GM12878 (cell line): Measurements from ENCODE around the gene CLMP. TPM values are rescaled to one million over a fixed set of nuclear protein-coding genes. Genes with fewer than 3 reads are reported as not detected.
A peak's percentile ranks its signal among the peaks of the same experiment; 100 is the strongest.

Experiments used
- FOXK2 ChIP-seq: fragments of 450-650 bp; IDR thresholded peaks from 2 replicates; pipeline ENCODE4 v1.6.1; 2017; ENCODE audit warnings: mild to moderate bottlenecking, moderate library complexity
- NR2C2 ChIP-seq: IDR thresholded peaks from 2 replicates; pipeline ENCODE4 v1.6.1; 2011; ENCODE audit warnings: borderline replicate concordance, low read depth; ENCODE audit not compliant: control insufficient read depth, insufficient read length
- PML ChIP-seq: IDR thresholded peaks from 2 replicates; pipeline ENCODE4 v1.6.1; 2012; ENCODE audit warnings: low read length, inconsistent platforms
- RB1 ChIP-seq: fragments of 450-650 bp; formaldehyde crosslinking; IDR thresholded peaks from 2 replicates; pipeline ENCODE4 v1.6.1; 2017; ENCODE audit warnings: mild to moderate bottlenecking, borderline replicate concordance
- REST ChIP-seq: IDR thresholded peaks from 2 replicates; pipeline ENCODE4 v1.6.1; 2012; ENCODE audit warnings: mild to moderate bottlenecking, low read depth, low read length
- SIX5 ChIP-seq: IDR thresholded peaks from 2 replicates; pipeline ENCODE4 v1.6.1; 2011; ENCODE audit warnings: mild to moderate bottlenecking, low read depth, low read length, moderate library complexity; ENCODE audit not compliant: severe bottlenecking
- SMARCA5 ChIP-seq: fragments of 450-650 bp; IDR thresholded peaks from 2 replicates; pipeline ENCODE4 v1.6.1; 2017; ENCODE audit warnings: mild to moderate bottlenecking
- SUPT20H ChIP-seq: IDR thresholded peaks from 2 replicates; pipeline ENCODE4 v1.6.1; 2011; ENCODE audit warnings: low read depth, mild to moderate bottlenecking, low read length, moderate library complexity, borderline replicate concordance; ENCODE audit not compliant: control insufficient read depth
- SUZ12 ChIP-seq: fragments of 200-600 bp; sonication (generic); IDR thresholded peaks from one replicate; pipeline ENCODE4 v1.6.1; 2018; ENCODE audit warnings: antibody characterized with exemption, mild to moderate bottlenecking; ENCODE audit not compliant: unreplicated experiment
- TCF3 ChIP-seq: IDR thresholded peaks from 2 replicates; pipeline ENCODE4 v1.6.1; 2012; ENCODE audit warnings: low read depth, mild to moderate bottlenecking, low read length, borderline replicate concordance; ENCODE audit not compliant: insufficient read depth
- polyA plus RNA-seq, 11 experiments: library from polyadenylated mRNA; depleted of rRNA in 4 of 11; unstranded in 6 of 11; stranded (reverse) in 5 of 11; fragments of >200 nt; fragmentation: Nextera tagmentation in 4 of 11; fragmentation: Illumina TruSeq in 1 of 11; extraction: Ambion mirVana in 4 of 11; extraction: Trizol in 1 of 11; gene quantifications; 1 replicate in 1 of 11; 2 replicates in 10 of 11; pipeline versions ENCODE4 v1.2.1 to v1.2.3, GENCODE V29; 2011 to 2016; ENCODE audit warnings: inconsistent platforms in 2 of 11, missing spikeins in 2 of 11, low read depth in 1 of 11
- total RNA-seq, 4 experiments: library from RNA; depleted of rRNA in 3 of 4; stranded (reverse); fragments of >200 nt in 3 of 4; fragmentation: Illumina TruSeq in 1 of 4; extraction: Trizol in 1 of 4; gene quantifications; 2 replicates each; pipeline versions ENCODE4 v1.2.1 to v1.2.3, GENCODE V29; 2013 to 2021
- TF ChIP-seq, protein P1 (sequence below): fragments of 450-650 bp; formaldehyde crosslinking; IDR thresholded peaks from 2 replicates; pipeline ENCODE4 v1.4.0; 2020; ENCODE audit warnings: mild to moderate bottlenecking, moderate library complexity
- TF ChIP-seq, protein P2 (sequence below): fragments of 450-650 bp; IDR thresholded peaks from 2 replicates; pipeline ENCODE4 v1.6.1; 2017; ENCODE audit warnings: mild to moderate bottlenecking, moderate library complexity
- TF ChIP-seq, protein P3 (sequence below): fragments of 450-650 bp; IDR thresholded peaks from 2 replicates; pipeline ENCODE4 v1.6.1; 2018; ENCODE audit warnings: borderline replicate concordance, mild to moderate bottlenecking; ENCODE audit not compliant: partially characterized antibody

Gene CLMP
- total and polyA plus RNA-seq, 10 of the 15 experiments (the other 5 are each of a cell fraction or from before 2014, with no cell fraction given): 0.01 to 0.71 (median 0.20) TPM; not detected in 4

GRCh38 chr11:123061403-123062157 is 133.5 kb downstream of the CLMP start, which contains the start of gene HSPA8 (continued):
- TF ChIP-seq, protein P1, sequence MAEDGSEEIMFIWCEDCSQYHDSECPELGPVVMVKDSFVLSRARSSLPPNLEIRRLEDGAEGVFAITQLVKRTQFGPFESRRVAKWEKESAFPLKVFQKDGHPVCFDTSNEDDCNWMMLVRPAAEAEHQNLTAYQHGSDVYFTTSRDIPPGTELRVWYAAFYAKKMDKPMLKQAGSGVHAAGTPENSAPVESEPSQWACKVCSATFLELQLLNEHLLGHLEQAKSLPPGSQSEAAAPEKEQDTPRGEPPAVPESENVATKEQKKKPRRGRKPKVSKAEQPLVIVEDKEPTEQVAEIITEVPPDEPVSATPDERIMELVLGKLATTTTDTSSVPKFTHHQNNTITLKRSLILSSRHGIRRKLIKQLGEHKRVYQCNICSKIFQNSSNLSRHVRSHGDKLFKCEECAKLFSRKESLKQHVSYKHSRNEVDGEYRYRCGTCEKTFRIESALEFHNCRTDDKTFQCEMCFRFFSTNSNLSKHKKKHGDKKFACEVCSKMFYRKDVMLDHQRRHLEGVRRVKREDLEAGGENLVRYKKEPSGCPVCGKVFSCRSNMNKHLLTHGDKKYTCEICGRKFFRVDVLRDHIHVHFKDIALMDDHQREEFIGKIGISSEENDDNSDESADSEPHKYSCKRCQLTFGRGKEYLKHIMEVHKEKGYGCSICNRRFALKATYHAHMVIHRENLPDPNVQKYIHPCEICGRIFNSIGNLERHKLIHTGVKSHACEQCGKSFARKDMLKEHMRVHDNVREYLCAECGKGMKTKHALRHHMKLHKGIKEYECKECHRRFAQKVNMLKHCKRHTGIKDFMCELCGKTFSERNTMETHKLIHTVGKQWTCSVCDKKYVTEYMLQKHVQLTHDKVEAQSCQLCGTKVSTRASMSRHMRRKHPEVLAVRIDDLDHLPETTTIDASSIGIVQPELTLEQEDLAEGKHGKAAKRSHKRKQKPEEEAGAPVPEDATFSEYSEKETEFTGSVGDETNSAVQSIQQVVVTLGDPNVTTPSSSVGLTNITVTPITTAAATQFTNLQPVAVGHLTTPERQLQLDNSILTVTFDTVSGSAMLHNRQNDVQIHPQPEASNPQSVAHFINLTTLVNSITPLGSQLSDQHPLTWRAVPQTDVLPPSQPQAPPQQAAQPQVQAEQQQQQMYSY: no peak
- TF ChIP-seq, protein P2, sequence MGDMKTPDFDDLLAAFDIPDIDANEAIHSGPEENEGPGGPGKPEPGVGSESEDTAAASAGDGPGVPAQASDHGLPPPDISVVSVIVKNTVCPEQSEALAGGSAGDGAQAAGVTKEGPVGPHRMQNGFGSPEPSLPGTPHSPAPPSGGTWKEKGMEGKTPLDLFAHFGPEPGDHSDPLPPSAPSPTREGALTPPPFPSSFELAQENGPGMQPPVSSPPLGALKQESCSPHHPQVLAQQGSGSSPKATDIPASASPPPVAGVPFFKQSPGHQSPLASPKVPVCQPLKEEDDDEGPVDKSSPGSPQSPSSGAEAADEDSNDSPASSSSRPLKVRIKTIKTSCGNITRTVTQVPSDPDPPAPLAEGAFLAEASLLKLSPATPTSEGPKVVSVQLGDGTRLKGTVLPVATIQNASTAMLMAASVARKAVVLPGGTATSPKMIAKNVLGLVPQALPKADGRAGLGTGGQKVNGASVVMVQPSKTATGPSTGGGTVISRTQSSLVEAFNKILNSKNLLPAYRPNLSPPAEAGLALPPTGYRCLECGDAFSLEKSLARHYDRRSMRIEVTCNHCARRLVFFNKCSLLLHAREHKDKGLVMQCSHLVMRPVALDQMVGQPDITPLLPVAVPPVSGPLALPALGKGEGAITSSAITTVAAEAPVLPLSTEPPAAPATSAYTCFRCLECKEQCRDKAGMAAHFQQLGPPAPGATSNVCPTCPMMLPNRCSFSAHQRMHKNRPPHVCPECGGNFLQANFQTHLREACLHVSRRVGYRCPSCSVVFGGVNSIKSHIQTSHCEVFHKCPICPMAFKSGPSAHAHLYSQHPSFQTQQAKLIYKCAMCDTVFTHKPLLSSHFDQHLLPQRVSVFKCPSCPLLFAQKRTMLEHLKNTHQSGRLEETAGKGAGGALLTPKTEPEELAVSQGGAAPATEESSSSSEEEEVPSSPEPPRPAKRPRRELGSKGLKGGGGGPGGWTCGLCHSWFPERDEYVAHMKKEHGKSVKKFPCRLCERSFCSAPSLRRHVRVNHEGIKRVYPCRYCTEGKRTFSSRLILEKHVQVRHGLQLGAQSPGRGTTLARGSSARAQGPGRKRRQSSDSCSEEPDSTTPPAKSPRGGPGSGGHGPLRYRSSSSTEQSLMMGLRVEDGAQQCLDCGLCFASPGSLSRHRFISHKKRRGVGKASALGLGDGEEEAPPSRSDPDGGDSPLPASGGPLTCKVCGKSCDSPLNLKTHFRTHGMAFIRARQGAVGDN: peak; percentile 80
- TF ChIP-seq FOXK2 (no peak), RB1 (no peak), TCF3 (no peak; the same call in 1 of the 2 replicates), SMARCA5 (0 out of 2 replicates have a peak, but pooled peaks have one; percentile 71), SUZ12 (no peak), SUPT20H (no peak), SIX5 (no peak), NR2C2 (no peak), PML (peak; percentile 99), REST (no peak)
- TF ChIP-seq, protein P3, sequence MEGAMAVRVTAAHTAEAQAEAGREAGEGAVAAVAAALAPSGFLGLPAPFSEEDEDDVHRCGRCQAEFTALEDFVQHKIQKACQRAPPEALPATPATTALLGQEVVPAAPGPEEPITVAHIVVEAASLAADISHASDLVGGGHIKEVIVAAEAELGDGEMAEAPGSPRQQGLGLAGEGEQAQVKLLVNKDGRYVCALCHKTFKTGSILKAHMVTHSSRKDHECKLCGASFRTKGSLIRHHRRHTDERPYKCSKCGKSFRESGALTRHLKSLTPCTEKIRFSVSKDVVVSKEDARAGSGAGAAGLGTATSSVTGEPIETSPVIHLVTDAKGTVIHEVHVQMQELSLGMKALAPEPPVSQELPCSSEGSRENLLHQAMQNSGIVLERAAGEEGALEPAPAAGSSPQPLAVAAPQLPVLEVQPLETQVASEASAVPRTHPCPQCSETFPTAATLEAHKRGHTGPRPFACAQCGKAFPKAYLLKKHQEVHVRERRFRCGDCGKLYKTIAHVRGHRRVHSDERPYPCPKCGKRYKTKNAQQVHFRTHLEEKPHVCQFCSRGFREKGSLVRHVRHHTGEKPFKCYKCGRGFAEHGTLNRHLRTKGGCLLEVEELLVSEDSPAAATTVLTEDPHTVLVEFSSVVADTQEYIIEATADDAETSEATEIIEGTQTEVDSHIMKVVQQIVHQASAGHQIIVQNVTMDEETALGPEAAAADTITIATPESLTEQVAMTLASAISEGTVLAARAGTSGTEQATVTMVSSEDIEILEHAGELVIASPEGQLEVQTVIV: no peak
